ENCODE measurements around the gene FAM53B.

The FAM53B gene

DNA sequence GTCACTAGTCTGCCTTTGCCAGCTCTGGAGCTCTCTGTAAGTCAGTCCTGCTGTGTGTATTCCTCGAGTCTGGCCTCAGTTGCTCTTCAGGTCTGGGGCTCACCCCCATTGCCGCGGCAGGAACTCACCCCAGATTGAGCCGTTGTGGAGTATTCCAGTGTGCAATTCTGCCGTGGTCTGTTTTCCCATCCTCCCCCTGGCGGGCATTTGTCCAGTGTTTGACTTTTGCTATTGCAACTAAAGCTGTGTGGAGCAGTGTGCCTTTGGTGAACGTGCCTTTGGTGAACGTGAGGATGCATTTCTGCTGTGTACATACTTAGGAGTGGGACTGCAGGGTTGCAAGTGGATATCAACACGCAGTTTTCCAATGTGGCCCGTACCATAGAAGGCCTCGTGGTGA is 134.5 kb downstream of the FAM53B start:
- DNase-seq (ENCODE audit: low read depth), result no peak

DNA sequence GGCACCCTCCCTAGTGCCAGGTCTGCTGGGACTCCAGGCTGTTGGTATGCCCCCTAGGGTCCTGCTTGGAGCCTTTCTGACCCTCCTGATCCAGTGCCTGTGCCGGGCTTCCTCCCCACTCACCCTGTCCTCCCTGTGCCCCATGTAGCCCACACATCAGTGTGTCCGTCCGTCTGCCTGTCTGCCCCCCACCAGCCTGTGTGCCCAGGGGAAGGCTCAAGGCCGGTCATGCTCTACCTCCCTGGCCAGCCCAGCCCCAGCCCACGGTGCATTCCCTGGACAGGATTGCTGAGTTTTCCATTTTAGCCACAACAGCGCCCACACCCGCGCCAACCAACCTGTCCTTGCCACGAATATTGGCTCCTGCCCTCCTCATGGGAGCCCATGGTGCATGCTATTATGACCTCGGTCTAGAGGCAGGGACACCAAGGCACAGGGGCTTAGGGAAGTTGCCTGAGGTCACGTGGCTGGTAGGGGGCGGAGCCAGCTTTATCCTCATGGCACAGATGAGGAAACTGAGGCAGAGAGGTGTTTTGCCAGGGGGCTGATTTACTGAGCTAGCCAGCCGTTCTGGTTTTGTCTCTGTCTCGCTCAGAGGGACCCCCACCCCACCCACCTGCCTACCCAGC is 136.0 kb downstream of the FAM53B start:
- no peak for DNase-seq (ENCODE audit: low read depth)

DNA sequence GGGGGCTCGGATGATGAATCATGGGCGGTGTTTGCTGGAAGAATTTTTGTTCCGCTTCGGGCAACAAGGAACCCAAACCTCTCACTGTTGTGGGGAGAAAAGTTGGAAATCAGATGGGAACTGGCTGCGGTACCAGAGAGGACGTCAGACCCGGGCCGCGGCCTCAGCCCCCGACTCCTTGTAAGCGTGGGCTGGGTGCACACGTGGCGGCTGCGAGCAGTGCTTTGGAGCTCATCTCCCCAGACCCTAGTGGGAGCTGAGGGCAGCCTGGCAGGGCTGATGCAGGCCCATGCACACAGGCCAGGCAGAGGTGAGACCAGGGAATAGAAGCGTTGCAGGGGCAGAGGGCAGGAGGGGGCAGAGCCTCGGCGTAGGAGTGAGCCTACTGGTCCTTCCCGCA is 136.5 kb downstream of the FAM53B start:
- DNase-seq (ENCODE audit: low read depth), result no peak

DNA sequence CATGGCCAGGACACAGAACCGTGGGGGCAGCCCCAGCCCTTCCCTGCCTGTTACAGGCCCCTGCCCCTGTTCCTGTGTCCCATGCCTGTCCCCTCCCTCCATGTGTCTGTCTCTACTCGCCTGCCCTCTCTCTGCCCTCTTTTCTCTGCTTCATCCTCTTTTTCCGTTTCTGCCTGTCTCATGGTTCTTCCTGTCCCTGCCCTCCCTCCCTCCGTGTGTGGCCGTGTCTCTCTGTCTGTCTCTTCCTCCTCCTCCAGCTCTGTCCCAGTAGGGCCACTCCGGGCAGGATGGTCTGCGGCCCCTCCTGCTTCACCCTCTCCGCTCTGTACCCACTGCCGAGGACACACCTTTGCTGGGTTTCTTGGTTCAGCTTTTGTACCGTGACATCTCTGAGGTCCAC is 137.4 kb downstream of the FAM53B start:
- DNase-seq (ENCODE audit: low read depth), result no peak

DNA sequence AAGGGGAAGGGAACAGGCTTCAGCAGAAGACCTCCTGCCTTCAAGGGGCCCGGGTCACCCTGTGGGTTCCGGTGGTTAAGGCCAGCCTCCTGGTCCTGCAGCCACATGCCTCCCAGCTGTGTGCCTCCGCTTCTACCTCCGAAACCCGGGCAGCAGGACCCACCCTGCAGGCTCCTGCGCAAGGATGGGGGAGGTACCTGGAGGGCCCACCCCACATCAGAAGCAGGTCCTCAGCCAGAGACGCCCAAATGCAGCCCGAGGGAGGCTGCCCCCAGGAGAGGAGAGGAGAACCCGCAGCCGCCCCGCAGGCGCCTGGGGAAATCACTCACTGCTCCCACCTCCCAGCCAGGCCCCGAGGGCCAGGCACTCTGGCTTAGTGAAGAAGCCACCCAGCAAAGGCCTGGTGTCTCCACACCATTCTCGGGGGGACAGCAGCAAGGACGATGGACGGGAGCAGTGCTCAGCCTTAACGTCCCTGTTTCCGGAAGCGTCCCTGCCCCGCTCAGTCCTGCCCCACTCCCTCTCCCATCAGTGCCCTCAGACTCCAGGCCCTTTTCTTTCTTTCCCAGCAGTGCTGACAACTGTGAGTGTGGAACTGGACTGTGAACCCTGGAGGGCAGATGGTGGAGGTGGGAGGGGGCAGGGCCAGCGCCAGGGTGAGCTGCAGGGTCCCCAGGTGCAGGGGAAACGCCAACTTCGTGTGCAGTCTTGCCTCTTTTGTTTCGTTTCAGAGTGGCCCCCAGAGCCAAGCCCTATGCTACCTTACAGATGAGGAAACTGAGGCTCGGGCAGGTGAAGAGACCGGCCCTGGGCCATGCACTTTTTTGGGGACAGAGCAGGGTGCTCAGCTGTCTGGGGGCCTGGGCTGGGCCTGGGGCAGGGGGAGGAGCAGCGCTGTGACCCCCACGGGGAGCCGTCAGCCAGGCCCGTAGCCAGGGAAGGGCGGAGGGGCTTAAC is 138.0 kb downstream of the FAM53B start:
- DNase-seq (ENCODE audit: low read depth), result no peak

DNA sequence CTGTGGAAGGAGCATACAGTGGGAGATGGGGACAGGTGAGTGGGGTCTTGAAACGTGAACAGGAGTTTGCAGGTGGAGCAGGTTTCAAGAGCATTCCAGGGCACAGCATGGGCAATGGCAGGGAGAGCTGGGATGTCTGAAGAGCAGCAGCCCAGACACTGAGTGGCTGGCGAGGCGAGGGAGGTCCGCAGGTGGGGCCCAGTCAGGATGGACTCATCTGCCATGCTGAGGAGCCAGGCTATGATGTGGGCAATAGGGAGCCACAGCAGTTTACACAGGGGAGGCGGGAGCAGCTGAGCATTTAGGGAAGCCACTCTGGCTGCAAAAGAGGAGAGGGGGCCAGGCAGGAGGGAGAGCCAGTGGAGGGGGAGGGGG is 138.7 kb downstream of the FAM53B start:
- DNase-seq (ENCODE audit: low read depth), result no peak

DNA sequence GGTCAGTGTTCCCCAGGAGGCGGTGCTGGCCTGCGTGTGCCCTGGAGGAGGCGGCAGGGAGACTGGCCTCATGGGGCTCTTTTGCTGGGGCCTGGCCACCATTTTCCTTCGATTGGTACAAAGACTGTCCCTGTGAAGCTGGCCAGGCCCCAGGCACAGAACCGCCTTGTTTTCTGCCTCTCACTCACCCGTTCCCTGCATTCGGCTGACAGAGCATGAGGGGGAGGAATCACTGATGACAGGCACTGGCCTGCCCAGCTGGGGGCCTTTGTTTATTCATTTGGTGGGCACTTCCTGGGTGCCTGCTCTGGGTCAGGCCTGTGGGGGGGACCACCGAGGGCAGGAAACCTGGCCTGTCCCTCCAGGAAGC is 139.2 kb downstream of the FAM53B start:
- no peak for DNase-seq (ENCODE audit: low read depth)

DNA sequence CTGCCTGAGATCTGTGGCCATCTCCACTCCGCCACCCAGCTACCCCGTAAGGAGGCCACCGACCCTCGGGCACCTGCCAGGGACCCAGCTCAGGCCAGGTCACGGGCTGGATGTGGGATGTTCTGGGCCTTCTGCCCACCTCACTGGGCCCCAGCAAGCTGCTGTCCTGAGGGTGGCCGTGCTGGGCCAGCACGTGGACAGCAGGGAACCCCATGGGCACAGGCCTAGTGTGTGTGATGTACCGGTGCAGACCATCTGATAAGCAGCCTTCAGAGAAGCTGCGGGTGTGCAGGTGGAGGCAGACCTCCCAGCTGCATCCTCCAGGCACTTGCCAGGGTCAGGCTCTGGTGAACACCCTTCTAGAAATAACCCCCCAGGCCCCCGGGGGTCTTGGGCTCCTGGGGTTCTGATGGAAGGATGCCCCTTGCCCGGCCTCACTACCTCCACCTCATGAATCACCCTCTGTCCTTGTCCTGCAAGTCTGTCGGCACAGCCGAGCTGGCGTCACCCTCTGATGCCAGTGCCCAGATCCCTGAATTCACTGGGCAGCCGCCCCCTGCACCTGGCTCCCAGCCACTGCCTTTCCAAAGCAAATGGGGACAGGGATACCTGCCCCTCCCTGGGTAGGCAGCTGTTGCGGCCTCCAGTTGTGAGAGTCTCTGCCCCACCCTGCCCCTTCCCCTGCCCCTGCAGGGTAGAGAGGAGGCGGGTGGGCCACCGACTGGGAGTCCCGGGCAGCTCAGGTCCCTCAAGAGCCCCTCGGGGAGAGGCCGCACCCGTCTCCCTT is 139.8 kb downstream of the FAM53B start:
- no peak for DNase-seq (ENCODE audit: low read depth)

DNA sequence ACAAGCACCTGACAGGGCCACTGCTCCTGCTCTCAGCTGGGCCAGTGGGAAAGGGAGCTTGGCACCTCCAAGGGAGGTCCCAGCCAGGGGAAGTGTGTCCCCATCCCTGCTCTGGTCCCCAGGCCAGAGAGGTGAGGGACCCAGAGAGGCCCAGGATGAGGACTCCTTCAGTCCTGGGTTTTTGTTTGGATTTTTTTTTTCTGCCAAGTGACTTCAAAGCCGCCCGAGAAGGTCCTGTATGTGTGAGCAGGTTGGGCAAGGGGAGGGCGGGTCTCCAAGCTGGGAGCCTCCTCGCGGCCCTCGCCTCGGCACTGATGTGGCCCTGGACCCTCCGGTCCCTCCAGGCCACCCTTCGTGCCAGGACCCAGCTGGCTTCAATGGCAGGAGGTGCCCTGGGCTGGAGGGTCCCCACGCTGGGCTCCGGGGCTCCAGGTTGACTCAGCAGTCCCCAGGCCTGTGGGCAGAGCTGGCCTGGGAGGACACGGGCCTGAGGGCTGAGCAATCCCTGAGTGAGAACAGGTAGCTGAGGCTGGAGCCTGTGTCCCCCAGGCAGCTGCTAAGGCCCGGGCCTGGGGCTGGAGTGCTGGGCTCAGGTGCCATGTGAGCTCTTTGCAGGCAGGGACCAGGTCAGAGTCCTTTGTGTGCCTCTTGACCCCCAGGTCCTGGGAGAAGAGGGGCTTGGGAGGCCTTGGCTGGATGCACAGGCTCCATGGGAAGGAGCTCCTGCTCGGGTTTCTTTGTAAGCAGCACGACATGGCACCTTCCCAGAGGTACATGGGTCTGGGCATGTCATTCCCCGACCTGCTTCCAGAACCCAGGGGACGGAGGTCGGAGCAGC is 140.6 kb downstream of the FAM53B start:
- DNase-seq (ENCODE audit: low read depth), result no peak

DNA sequence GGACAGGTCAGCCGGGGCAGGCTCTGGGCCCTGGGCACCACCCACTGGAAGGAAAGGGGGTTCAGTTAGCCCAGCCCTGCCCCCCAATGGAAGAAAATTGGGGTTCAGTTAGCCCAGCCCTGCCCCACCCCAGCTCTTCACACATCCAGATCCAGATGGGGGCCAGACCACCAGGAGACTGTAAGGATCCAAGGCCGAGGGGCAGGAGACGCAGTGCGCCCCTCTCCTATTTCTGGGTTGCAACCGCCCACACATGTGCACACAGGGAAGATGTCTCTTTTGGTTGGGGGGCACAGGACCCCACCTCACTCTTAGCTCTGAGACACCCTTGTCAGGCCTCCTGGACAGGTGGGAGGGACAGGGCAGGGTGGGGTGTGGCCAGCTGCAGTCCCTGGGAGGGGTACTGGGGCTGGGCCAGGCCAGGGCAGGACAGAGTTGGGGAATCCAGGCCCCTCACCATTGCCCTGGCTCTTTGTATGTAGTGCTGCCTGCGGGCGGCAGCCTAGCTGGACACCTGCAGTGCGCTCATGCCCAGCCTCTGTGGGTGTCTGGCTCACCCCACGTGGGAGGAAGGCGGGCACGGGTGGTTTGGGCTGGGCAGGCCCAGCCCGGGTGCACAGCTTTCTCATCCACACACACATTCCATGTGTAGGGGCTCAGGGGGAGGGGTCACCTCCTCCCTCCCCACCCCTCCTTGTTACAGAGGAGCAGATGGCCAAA is 141.4 kb downstream of the FAM53B start:
- no peak for DNase-seq (ENCODE audit: low read depth)

DNA sequence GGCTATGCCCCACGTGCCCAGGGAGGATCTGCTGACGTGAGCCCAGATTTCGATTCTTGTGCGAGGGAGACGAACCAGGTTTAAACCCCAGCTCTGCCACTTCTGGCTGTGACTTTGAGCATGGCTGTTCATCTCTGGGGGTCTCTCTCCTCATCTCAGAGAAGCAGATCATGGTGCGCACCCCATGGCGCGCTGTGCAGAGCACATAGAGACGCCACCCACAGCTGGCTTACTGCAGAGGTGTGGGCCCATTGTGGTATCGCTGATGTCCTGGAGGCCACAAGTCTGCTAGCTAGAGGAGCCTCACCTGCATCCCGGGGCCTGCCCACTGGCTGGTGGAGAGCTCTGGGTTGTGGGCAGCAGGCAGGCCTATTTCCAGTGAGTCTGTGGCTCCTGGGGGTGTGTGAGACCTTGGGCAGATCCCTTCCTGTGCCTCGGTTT is 142.0 kb downstream of the FAM53B start:
- DNase-seq (ENCODE audit: low read depth), result no peak

DNA sequence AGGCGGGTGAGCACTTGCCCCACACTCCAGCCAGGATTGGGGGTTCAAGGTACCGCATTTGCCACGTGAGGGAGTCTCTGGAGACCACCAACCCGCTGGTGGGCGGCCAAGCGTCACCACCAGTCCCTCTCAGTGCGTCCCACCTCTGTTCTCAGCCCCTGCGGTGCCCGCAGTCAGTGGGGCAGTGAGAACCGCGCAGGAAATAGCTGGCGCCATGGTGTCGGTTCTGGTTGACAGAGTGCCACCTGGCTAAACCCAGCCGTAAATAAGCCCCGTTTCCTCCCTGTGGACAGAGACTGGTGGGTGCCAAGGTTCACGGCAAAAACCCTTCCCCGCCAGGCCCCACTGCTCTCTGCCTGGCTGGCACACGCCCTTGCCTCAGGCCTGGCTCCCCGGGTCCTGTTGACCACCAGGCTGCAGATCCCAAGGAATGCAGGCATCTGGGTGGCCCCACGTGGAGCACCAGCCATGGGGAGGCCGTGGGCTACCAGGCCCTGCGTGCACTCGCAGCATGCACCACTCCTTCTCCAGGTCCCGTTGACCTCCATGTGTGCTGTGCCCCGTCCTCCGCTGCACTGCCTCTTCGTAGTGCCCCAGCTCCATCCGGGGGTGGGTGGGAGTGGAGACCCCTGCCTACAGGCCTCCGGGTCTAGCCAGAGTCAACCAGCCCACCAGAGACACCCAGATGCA is 142.6 kb downstream of the FAM53B start:
- no peak for DNase-seq (ENCODE audit: low read depth)

DNA sequence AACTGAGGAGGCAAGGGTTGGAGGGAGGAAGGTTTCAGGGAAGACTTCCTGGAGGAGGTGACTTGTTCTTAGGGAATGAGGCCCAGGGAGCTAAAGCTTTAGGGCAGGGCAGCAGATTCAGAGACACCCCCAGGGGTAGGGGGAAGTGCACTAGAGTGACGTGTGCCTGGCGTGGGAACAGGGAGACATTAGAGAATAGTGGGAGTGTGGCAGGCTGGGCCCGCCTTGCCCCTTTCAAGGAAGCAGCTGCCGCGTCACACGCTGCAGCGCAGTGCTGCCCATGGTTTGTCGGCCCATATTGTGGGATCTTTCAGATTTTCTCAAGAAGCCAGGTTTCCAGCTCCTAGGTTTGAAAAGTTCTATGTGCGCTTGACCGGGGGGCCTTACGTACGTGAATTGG is 143.2 kb downstream of the FAM53B start:
- no peak for DNase-seq (ENCODE audit: low read depth)

DNA sequence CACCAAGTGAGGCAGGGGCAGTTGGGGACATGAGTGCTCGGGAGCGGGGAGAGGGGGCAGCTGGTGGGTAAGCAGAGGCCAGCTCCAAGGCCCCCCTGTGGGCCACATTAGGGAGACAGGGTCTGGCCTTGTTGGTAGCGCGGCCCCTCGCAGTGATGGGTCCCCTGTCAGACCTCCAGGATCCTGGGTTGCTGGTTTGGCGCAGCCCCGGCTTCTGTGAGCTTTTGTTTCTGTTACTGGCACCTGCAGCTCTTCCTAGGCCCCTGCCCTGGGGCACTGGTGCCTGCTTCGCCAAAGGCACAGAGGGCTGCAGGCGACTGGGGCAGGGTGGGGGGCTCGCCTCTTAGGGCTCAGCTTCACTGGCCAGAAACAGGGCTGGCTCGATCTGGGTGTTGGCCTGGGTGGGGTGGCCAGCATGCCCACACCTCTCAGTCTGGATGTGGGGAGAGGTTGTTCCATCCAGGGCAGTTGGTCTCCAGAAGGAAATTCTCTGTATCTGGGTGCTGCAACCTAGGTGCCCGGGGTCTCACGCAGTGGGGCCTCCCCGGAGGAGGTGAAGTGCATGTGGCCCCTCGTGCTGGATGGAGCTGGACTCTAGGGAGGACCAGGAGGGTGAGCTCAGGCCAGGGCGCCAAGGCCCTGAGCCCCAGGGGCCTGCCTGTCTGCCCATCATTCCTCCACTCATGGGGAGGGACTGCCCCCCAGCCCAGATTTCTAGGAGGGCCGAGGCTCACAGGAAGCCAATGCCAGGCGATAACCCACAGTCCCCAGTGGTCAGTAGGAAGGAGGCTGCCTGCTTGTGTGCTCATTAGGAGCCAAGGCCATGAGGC is 143.9 kb downstream of the FAM53B start:
- no peak for DNase-seq (ENCODE audit: low read depth)

DNA sequence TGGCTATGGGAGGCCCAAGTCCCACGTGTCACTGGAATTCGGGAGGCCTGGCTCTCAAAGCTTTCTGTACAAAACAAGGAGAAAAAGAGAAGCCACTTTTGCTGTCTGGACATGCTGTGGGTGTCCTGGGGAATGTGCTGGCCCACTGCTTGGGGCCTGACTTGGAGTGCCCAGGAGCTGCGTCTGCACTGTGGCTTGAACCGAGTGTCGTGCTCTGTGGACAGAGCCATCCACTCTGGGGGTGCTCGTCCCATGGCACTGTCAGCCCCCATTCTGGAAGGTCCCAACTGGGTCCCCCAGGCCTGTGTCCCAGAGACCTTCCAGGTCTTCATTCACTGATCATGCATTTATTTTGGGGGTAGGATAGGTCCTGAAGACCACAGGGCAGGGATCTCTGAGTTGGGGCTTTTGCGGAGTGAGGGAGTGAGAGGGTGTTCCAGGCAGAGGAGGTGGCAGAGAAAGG is 144.6 kb downstream of the FAM53B start:
- no peak for DNase-seq (ENCODE audit: low read depth)

DNA sequence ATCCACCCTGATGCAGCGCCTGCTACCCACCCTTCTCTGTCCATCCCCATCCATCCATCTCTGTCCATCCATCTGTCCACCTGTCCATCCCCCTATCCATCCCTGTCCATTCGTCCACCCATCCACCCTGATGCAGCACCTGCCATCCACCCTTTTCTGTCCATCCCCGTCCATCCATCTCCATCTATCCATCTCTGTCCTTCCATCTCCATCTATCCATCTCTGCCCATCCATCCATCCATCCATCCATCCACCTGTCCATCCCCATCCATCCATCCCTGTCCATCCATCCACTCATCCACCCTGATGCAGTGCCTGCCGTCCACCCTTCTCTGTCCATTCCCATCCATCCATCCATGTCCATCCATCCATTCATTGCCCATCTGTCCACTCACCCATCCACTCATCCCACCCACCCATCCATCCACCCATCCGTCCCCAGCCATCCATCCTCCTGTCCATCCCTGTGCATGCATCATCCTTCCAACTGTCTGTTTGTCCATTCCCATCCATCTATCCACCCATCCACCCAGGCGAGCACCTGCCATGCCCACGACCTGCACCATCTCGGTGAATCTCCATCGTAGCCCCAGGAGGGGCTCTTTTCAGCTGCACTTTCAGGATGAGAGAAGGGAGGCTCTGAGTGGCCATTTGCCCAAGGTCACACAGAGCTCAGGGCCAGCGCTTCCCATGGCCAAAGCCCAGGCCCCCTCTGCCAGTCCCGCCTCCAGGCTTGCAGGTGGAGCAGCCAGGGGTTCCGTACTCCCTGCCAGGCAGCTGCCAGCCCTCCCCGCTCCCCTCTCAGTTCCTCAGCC is 145.2 kb downstream of the FAM53B start:
- no peak for DNase-seq (ENCODE audit: low read depth)

DNA sequence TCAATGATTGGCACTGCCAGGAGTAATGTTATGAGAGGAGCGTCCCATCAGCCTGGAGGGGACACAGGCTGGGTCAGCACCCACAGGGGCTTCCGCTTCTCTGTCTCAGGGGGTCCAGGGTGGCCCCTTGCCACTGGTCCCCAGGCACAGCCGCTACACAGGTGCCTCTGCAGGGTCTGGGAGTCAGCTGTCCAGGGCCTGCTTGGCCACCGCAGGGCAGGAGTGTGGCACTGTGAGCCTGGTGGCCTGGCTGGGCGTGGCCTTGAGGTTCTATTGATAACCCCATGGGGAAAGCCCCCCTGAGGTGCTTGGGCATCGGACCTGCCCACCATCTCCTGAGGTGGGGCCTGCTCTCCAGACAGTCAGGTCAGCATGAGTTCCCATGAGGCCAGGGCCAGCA is 146.0 kb downstream of the FAM53B start:
- DNase-seq (ENCODE audit: low read depth), result no peak

DNA sequence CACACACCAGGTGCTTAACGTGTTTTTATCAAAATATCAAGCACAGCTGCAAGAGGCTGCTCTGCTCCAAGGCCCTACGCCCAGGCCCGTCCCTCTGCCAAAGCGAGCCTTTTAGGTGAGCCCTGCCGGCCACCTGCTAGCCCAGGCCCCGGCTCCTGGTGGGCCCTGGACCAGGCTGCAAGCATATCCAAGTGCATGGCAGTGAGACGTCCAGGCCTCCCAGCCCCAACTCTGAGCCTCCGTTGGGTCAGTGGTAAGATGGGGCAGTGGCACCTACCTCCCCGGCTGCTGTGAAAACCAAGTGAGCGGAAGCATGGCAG is 146.4 kb downstream of the FAM53B start:
- no peak for DNase-seq (ENCODE audit: low read depth)
